Suprapubic skin (tissue), 4 donors: ENCODE measurements around the gene WDR4.

Experiments
- POLR2A ChIP-seq, 2 donors: fragments of 450-650 bp; IDR thresholded peaks; one replicate each; pipeline ENCODE4 v1.6.1; 2017; ENCODE audit warnings: antibody characterized with exemption in 2 of 2, mild to moderate bottlenecking in 2 of 2, moderate library complexity in 2 of 2
- POLR2AphosphoS5 ChIP-seq, 3 donors: sonication (generic); formaldehyde crosslinking; IDR thresholded peaks; one replicate each; pipeline ENCODE4 v1.6.1; 2017; ENCODE audit warnings: antibody characterized with exemption in 3 of 3
- TF ChIP-seq, protein P1 (sequence below), 2 donors: fragments of 200-600 bp in 1 of 2; fragments of 450-650 bp in 1 of 2; sonication (generic) in 1 of 2; IDR thresholded peaks; one replicate each; pipeline ENCODE4 v1.5.1; 2016 to 2019; ENCODE audit warnings: antibody characterized with exemption in 2 of 2, mild to moderate bottlenecking in 1 of 2, moderate library complexity in 1 of 2

DNA sequence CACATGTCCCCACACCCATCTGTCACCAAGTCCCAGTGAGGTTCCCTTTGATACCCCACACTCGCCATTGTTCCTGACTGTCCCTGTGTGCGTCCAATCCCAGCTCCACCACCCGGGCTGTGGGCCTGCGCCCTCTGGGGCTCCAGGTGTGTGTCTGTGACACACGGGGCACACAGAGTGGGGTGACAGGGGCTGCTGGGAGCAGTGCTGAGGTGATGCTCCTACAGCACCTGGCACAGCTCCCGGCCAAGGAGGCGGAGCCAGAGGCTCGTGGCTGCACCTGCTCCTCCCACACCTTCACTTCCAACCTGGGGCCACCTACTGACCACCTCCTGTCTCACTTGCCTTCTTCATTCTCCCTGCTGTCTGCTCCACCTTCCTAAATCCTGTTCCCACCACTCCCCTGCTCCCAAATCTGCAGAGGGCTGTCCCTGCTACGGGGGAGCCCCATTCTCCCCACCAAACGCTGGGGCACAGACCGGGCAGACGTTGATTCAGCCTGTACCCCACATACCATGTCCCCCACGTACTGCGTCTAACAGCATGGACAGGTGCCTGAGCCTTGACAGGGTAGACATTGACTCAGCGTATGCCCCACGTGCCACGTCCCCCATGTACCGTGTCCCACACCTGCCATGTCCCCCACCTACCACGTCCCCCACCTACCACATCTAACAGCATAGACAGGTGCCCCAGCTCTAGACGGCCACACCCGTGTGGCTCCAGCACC, 16.4 kb downstream of the WDR4 start:
- TF ChIP-seq POLR2A (IDR thresholded peaks at IDR 0.05) (no peak), POLR2AphosphoS5 (IDR thresholded peaks at IDR 0.05) (no peak)
- TF ChIP-seq, protein P1, sequence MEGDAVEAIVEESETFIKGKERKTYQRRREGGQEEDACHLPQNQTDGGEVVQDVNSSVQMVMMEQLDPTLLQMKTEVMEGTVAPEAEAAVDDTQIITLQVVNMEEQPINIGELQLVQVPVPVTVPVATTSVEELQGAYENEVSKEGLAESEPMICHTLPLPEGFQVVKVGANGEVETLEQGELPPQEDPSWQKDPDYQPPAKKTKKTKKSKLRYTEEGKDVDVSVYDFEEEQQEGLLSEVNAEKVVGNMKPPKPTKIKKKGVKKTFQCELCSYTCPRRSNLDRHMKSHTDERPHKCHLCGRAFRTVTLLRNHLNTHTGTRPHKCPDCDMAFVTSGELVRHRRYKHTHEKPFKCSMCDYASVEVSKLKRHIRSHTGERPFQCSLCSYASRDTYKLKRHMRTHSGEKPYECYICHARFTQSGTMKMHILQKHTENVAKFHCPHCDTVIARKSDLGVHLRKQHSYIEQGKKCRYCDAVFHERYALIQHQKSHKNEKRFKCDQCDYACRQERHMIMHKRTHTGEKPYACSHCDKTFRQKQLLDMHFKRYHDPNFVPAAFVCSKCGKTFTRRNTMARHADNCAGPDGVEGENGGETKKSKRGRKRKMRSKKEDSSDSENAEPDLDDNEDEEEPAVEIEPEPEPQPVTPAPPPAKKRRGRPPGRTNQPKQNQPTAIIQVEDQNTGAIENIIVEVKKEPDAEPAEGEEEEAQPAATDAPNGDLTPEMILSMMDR (IDR thresholded peaks at IDR 0.05), result no peak
